ENCODE data around the gene NPY4R.
"Not testable (repeated sequence)": the region's sequence is repeated elsewhere in the genome, so short reads cannot be mapped to it uniquely, and the experiment has no call there.

The NPY4R gene

GRCh38 chr10:46465765-46466164, at the start of gene NPY4R:
Gene NPY4R, minus strand, starts transcription at chr10:46465958. Its CDS starts 3,323 bp downstream, at chr10:46462635.
- FAIRE-seq; DNase-seq (ENCODE audit: insufficient read length, low spot score): not testable (repeated sequence)

GRCh38 chr10:46515366-46515765, 49.6 kb upstream of the NPY4R start:
- DNase-seq (ENCODE audit: insufficient read length, low spot score) (no peak), FAIRE-seq (no peak)
- TF ChIP-seq POLR2A (IDR thresholded peaks at IDR 0.05; ENCODE audit: low read depth, low read length): no peak

GRCh38 chr10:46514899-46515298, 49.1 kb upstream of the NPY4R start:
- FAIRE-seq: no peak
- DNase-seq (ENCODE audit: insufficient read length, low spot score): no peak
- TF ChIP-seq POLR2A (IDR thresholded peaks at IDR 0.05; ENCODE audit: low read depth, low read length): no peak

GRCh38 chr10:46514431-46514861, 48.7 kb upstream of the NPY4R start:
- DNase-seq (ENCODE audit: insufficient read length, low spot score): no peak
- no peak for TF ChIP-seq POLR2A (IDR thresholded peaks at IDR 0.05; ENCODE audit: low read depth, low read length)
- FAIRE-seq: no peak

GRCh38 chr10:46513333-46513732, 47.6 kb upstream of the NPY4R start:
- not testable (repeated sequence) for DNase-seq (ENCODE audit: insufficient read length, low spot score); FAIRE-seq

- FAIRE-seq; DNase-seq (ENCODE audit: insufficient read length, low spot score): not testable (repeated sequence)
Observed at GRCh38 chr10:46512725-46513124, 47.0 kb upstream of the NPY4R start.

GRCh38 chr10:46512002-46512401, 46.2 kb upstream of the NPY4R start:
- DNase-seq (ENCODE audit: insufficient read length, low spot score); FAIRE-seq: not testable (repeated sequence)

GRCh38 chr10:46499990-46500389, 34.2 kb upstream of the NPY4R start:
- not testable (repeated sequence) for FAIRE-seq; DNase-seq (ENCODE audit: insufficient read length, low spot score)

GRCh38 chr10:46498985-46499703, 33.4 kb upstream of the NPY4R start:
- DNase-seq (ENCODE audit: insufficient read length, low spot score); FAIRE-seq: not testable (repeated sequence)

- not testable (repeated sequence) for FAIRE-seq; DNase-seq (ENCODE audit: insufficient read length, low spot score)
Observed at GRCh38 chr10:46497878-46498277, 32.1 kb upstream of the NPY4R start.

GRCh38 chr10:46497401-46497800, 31.6 kb upstream of the NPY4R start:
- FAIRE-seq: not testable (repeated sequence)

GRCh38 chr10:46491364-46492114, 25.8 kb upstream of the NPY4R start:
- DNase-seq (ENCODE audit: insufficient read length, low spot score); FAIRE-seq: not testable (repeated sequence)

More at GRCh38 chr10:46497401-46497800, 31.6 kb upstream of the NPY4R start:
- not testable (repeated sequence) for DNase-seq (ENCODE audit: insufficient read length, low spot score)

- FAIRE-seq; DNase-seq (ENCODE audit: insufficient read length, low spot score): not testable (repeated sequence)
Observed at GRCh38 chr10:46490285-46490684, 24.5 kb upstream of the NPY4R start.

GRCh38 chr10:46486459-46486858, 20.7 kb upstream of the NPY4R start:
- FAIRE-seq; DNase-seq (ENCODE audit: insufficient read length, low spot score): not testable (repeated sequence)

- not testable (repeated sequence) for DNase-seq (ENCODE audit: insufficient read length, low spot score)
- FAIRE-seq: peak; percentile 81
Observed at GRCh38 chr10:46474746-46475320, 9.1 kb upstream of the NPY4R start.

GRCh38 chr10:46473758-46474157, 8.0 kb upstream of the NPY4R start:
- not testable (repeated sequence) for FAIRE-seq; DNase-seq (ENCODE audit: insufficient read length, low spot score)

GRCh38 chr10:46470134-46470533, 4.4 kb upstream of the NPY4R start:
- FAIRE-seq: not testable (repeated sequence)

GRCh38 chr10:46468119-46468809, 2.5 kb upstream of the NPY4R start:
- not testable (repeated sequence) for DNase-seq (ENCODE audit: insufficient read length, low spot score); FAIRE-seq

More at GRCh38 chr10:46470134-46470533, 4.4 kb upstream of the NPY4R start:
- not testable (repeated sequence) for DNase-seq (ENCODE audit: insufficient read length, low spot score)

GRCh38 chr10:46463608-46464007, 2.1 kb downstream of the NPY4R start:
- not testable (repeated sequence) for FAIRE-seq; DNase-seq (ENCODE audit: insufficient read length, low spot score)

GRCh38 chr10:46462276-46462675, 3.5 kb downstream of the NPY4R start:
- DNase-seq (ENCODE audit: insufficient read length, low spot score): not testable (repeated sequence)

More at GRCh38 chr10:46462276-46462675, 3.5 kb downstream of the NPY4R start:
- not testable (repeated sequence) for FAIRE-seq
